ENCODE results near the gene KATNB1.

DNA sequence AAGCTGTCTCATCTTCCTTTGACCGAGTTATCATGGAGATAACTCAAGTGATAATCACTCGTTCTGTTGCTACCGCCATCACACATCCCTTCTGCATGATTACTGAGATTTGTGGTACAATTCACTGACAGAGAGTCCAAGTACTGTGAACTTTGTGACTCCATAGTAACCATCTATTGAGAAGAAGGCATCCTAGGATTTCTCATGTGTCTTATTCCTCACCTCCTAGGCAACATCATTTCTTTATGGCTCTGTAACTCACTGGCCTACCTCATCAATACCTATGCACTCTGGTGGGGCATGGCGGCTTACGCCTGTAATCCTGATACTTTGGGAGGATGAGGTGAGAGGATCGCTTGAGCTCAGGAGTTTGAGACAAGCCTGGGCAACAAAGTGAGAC is 21.5 kb upstream of the KATNB1 start:
- TF ChIP-seq, protein P1, sequence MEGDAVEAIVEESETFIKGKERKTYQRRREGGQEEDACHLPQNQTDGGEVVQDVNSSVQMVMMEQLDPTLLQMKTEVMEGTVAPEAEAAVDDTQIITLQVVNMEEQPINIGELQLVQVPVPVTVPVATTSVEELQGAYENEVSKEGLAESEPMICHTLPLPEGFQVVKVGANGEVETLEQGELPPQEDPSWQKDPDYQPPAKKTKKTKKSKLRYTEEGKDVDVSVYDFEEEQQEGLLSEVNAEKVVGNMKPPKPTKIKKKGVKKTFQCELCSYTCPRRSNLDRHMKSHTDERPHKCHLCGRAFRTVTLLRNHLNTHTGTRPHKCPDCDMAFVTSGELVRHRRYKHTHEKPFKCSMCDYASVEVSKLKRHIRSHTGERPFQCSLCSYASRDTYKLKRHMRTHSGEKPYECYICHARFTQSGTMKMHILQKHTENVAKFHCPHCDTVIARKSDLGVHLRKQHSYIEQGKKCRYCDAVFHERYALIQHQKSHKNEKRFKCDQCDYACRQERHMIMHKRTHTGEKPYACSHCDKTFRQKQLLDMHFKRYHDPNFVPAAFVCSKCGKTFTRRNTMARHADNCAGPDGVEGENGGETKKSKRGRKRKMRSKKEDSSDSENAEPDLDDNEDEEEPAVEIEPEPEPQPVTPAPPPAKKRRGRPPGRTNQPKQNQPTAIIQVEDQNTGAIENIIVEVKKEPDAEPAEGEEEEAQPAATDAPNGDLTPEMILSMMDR (conservative IDR thresholded peaks at IDR 0.05; ENCODE audit: low read depth, low read length), result no peak
- TF ChIP-seq EZH2 (IDR thresholded peaks at IDR 0.05; ENCODE audit: low read length, unreplicated experiment) (no peak), EZH2phosphoT487 (IDR thresholded peaks at IDR 0.05; ENCODE audit: borderline replicate concordance, low read length) (no peak)
